ENCODE results near the gene SYT8. TPM values are rescaled to one million over a fixed set of nuclear protein-coding genes. Genes with fewer than 3 reads are reported as not detected.

The SYT8 gene
- total RNA-seq, 1 donor from 2014 or later: not detected

DNA sequence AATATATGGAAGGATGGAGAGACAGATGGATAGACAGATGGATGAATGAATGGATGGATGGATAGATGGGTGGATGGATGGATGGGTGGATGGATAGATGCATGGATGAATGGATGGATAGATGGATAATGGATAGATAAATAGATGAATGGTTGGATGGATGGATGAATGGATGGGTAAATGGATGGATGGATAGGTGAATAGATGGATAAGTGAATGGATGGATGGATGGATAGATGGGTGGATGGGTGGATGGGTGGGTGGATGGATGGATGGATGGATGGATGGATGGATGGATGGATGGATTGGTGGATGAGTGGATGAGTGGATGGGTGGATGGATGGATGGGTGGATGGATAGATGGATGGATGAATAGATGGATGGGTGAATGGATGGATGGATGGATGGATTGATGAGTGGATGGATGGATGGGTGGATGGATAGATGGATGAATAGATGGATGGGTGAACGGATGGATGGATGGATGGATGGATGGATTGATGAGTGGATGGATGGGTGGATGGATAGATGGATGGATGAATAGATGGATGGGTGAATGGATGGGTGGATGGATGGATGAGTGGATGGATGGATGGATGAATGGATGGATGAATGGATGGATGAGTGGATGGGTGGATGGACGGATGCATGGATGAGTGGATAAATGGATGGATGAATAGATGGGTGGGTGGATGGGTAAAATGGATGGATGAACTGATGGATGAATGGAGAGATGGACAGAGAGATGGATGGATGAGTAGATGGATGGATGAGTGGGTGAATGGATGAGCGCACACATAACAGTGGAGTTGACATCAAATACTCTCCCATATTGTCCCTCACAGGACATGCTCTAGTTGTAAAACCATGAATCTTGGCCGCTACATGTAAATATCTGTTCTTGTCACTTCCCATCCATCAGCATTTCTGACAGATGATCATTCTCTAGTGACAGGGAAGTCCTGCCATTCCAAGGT lies 26.9 kb downstream of the SYT8 start:
- Histone ChIP-seq H3K27me3 (ENCODE audit: low read depth) (no peaks in the 10 kb centered on the region), H3K4me1 (peaks cover 38% of the 10 kb centered on the region), H3K36me3 (no peaks in the 10 kb centered on the region), H3K27ac (replicated peaks) (no peak overlapping the region), H3K4me3 (no peak overlapping the region), H3K9me3 (replicated peaks) (no peaks in the 10 kb centered on the region)
- TF ChIP-seq CTCF (IDR thresholded peaks at IDR 0.05; ENCODE audit: borderline replicate concordance): no peak
- no peak for DNase-seq
- intact Hi-C loops (cut with micrococcal nuclease): no loop called here

DNA sequence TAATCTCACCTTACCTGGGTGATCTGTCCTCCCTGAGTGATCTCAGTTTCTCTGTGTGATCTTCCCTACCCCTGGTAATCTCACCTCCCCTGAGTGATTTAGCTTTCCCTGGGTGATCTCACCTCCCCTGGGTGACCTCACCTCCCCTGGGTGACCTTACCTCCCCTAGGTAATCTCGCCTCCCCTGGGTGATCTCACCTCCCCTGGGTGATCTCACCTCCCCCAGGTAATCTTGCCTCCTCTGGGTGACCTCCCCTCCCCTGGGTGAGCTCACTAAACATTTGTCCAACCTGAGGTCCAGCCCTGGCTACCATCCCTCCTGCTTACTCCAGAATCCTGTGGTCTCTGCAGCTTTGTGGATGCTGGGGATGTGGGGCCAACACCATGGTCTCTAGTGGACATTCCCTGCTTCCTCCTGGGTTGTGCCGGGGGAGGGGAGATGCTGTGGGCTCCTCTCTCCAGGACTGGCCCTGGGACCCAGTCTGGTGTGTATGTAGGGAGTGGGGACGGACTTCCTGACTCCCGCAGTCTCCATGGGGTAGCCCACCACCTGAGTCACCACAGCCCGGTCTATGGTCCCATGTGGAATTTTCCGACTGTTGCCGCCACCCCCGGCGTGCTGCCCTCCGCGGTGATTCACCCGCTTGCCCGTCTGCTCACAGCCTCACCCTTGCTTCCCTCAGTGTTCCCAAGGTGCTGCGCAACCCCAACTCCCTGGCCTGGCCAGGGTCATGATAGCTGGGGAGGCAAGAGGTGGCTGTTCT lies 28.0 kb downstream of the SYT8 start:
- Histone ChIP-seq H3K4me3 (peak overlapping the region; percentile 64), H3K36me3 (no peaks in the 10 kb centered on the region), H3K27me3 (ENCODE audit: low read depth) (peaks cover 1% of the 10 kb centered on the region), H3K9me3 (replicated peaks) (no peaks in the 10 kb centered on the region), H3K27ac (replicated peaks) (peak overlapping the region; percentile 89), H3K4me1 (peaks cover 47% of the 10 kb centered on the region)
- intact Hi-C loops (cut with micrococcal nuclease): no loop called here
- peak; percentile 30 for DNase-seq
- TF ChIP-seq CTCF (IDR thresholded peaks at IDR 0.05; ENCODE audit: borderline replicate concordance): no peak

DNA sequence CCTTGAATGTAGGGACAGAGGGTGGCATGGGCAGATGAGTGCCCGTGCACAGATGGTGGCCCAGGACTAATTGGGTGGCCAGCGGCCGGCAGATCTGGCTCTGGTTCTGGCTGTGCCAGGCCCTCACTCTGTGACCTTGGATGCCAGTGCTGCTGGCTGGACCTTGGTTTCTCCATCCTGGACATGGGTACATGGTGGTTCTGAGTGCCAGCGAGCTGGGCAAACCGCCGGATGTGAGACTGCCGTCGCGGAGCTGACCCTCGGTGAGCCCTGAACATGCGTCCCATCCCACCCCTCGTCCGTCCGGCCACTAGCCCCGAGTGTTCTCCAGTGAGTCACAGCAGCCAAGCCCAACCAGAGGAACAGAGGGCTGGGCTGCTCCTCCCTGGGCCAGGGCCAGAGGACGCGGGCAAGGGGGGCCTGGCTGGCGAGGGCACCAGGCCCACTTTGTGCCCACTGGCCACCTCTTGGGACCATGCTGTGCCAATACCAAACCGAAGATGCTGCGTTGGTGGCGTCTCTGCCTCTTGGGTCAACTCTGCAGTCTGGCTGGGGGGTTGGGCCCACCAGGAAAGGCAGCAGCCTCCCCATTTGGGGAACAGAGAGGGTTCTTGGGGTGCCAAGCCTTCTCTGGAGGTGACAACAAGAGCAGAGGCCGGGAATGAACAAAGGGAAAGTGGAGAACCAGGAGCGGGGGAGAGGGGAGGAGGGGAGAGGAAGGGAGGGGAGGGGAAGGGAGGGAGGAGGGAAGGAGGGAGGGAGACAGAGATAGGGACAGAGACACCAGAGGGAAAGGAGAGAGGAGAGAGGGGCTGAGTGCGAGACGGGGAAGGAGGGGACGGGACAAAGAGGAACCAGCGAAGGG lies 28.8 kb downstream of the SYT8 start:
- intact Hi-C loops (cut with micrococcal nuclease): no loop called here
- H3K27ac ChIP-seq (replicated peaks): peak overlapping the region; percentile 89
- peaks cover 55% of the 10 kb centered on the region for H3K4me1 ChIP-seq
- H3K36me3 ChIP-seq: no peaks in the 10 kb centered on the region
- peak; percentile 87 for DNase-seq
- H3K27me3 ChIP-seq (ENCODE audit: low read depth): peaks cover 9% of the 10 kb centered on the region
- no peak for TF ChIP-seq CTCF (IDR thresholded peaks at IDR 0.05; ENCODE audit: borderline replicate concordance)
- H3K4me3 ChIP-seq: peak overlapping the region; percentile 64
- no peaks in the 10 kb centered on the region for H3K9me3 ChIP-seq (replicated peaks)

DNA sequence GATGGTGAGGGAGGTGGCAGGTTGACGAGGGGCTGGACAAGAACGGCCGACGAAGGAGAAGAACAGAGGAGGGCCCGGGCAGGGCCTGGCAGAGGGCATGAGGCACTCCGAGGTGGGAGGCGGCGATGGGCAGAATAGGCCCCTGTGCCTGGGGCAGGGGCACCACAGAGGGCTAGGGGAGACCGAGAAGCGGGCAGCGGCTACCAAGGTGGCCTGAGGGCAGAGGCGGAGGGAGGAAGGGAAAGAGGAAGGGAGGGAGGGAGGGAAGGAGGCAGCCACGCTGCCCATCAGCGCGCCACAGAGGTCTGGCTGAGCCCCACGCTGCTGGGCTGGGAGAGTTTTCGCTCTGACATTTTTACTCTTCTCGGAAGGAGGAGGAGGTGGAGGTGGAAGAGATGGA lies 29.4 kb downstream of the SYT8 start:
- Histone ChIP-seq H3K4me3 (peak overlapping the region; percentile 64), H3K36me3 (no peaks in the 10 kb centered on the region), H3K27me3 (ENCODE audit: low read depth) (peaks cover 16% of the 10 kb centered on the region), H3K9me3 (replicated peaks) (no peaks in the 10 kb centered on the region), H3K4me1 (peaks cover 58% of the 10 kb centered on the region), H3K27ac (replicated peaks) (peak overlapping the region; percentile 89)
- intact Hi-C loops (cut with micrococcal nuclease): no loop called here
- DNase-seq: peak; percentile 25
- TF ChIP-seq CTCF (IDR thresholded peaks at IDR 0.05; ENCODE audit: borderline replicate concordance): no peak

Measured in left ventricle myocardium inferior (tissue), 1 donor.